ACC112 (cell line): ENCODE measurements around the gene PGAP6.

ENCODE experiments used
- H2AFZ ChIP-seq: fragments of 200-600 bp; sonication (generic); one replicate; pipeline ENCODE4 v1.6.0; 2017; ENCODE audit warnings: antibody characterized with exemption, low read length; ENCODE audit not compliant: unreplicated experiment
- H3K27ac ChIP-seq: fragments of 200-600 bp; sonication (generic); 2 replicates; pipeline ENCODE4 v1.5.1; 2014; ENCODE audit warnings: low read depth, mild to moderate bottlenecking, antibody characterized with exemption, low read length, moderate library complexity
- H3K27me3 ChIP-seq: fragments of 200-600 bp; sonication (generic); 2 replicates; pipeline ENCODE4 v1.6.1; 2014; ENCODE audit warnings: mild to moderate bottlenecking, antibody characterized with exemption, low read length, moderate library complexity, mixed read lengths; ENCODE audit not compliant: insufficient read depth
- H3K36me3 ChIP-seq: fragments of 200-600 bp; sonication (generic); 2 replicates; pipeline ENCODE4 v1.6.1; 2016; ENCODE audit warnings: mild to moderate bottlenecking, antibody characterized with exemption, low read length, moderate library complexity, mixed read lengths; ENCODE audit not compliant: insufficient read depth
- H3K4me1 ChIP-seq: fragments of 200-600 bp; sonication (generic); one replicate; pipeline ENCODE4 v1.6.1; 2016; ENCODE audit warnings: low read length, mixed read lengths; ENCODE audit not compliant: insufficient read depth, unreplicated experiment, control insufficient read depth
- H3K4me3 ChIP-seq: fragments of 200-600 bp; sonication (generic); 2 replicates; pipeline ENCODE4 v1.5.1; 2014; ENCODE audit warnings: mild to moderate bottlenecking, low read depth, low read length
- H3K79me2 ChIP-seq: fragments of 200-600 bp; sonication (generic); one replicate; pipeline ENCODE4 v1.6.0; 2016; ENCODE audit warnings: low read length; ENCODE audit not compliant: control insufficient read depth, unreplicated experiment, insufficient read depth

Gene PGAP6

DNA sequence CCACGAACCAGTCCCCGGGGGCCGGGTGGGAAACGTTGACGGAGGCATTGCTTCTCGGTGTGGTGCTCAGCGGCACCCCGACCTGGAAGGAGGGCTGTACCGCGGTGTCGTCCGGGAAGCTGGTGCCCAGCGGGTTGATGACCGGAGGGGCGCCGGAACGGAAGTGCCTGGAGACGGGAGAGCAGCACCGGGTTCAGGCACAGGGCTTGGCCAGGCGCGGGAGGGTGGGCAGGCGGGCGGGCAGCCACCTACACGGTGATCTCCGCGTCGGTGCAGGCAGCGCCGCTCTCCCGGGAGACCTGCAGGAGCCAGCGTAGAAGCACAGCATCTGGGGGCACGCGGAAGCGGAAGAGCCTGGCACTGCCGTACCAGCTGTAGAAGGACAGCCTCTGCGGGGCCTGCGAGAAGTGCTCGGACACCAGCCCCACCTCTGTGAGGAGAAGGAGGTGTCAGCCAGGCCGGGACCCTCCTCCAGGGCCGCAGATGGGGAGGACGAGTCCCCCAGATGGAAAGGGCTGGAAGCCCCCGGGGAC lies 4.3 kb downstream of the PGAP6 start:
- Histone ChIP-seq H3K4me1 (no peaks in the 10 kb centered on the region), H3K79me2 (peaks cover 16% of the 10 kb centered on the region), H3K27ac (no peak overlapping the region), H2AFZ (no peak overlapping the region), H3K4me3 (no peak overlapping the region), H3K36me3 (no peaks in the 10 kb centered on the region), H3K27me3 (no peaks in the 10 kb centered on the region)

GRCh38 chr16:376817-377418 lies 4.9 kb downstream of the PGAP6 start:
- no peak overlapping the region for H2AFZ ChIP-seq
- H3K4me1 ChIP-seq, result no peaks in the 10 kb centered on the region
- no peaks in the 10 kb centered on the region for H3K27me3 ChIP-seq
- no peak overlapping the region for H3K27ac ChIP-seq
- no peaks in the 10 kb centered on the region; the same call in 1 of the 2 replicates for H3K36me3 ChIP-seq
- no peak overlapping the region for H3K4me3 ChIP-seq
- peaks cover 16% of the 10 kb centered on the region for H3K79me2 ChIP-seq

DNA sequence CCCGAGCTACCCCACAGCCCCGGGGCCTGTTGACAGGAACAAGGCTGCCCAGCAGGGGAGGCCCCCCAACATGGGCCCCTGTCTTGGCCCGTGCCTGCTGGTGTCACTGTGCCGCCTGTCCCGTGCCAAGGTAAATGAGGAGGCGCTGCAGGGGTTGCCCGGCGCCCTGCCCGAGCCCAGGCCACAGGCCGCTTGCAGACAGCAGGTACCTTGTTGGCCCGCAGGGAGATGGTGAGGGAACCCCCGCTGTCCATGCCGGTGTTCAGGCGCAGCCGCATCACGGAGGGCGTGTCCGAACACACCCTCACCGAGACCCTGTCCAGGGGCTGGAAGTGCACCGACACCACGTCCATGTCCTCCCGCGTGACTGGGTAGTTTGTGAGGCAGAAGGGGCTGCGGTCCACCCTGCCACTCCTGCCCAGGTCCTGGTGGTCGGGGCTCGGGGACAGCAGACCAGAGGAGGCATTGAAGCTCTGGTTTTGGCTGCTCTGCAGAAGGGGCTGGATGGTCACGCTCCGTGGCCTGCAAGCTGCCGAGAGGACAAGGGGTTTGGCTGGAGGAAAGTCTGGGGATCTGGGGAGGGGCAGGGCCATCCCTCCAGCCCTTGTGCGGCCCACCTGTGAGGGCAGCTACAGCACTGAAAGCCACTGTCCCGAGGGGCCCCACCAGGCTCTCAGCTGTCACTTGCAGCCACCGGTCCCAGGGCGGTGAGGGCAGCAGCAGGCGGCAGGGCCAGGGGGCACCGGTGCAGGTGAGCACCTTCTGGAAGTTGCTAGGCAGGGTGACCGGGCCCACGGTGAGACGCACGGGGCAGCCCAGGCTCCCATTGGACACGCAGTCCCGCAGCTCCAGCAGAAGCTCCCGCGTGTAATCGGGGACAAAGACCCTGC lies 5.6 kb downstream of the PGAP6 start:
- H2AFZ ChIP-seq, result no peak overlapping the region
- H3K27ac ChIP-seq, result no peak overlapping the region
- no peak overlapping the region for H3K4me3 ChIP-seq
- H3K79me2 ChIP-seq, result peaks cover 12% of the 10 kb centered on the region
- no peaks in the 10 kb centered on the region for H3K27me3 ChIP-seq
- H3K36me3 ChIP-seq, result no peaks in the 10 kb centered on the region; the same call in 1 of the 2 replicates
- no peaks in the 10 kb centered on the region for H3K4me1 ChIP-seq

DNA sequence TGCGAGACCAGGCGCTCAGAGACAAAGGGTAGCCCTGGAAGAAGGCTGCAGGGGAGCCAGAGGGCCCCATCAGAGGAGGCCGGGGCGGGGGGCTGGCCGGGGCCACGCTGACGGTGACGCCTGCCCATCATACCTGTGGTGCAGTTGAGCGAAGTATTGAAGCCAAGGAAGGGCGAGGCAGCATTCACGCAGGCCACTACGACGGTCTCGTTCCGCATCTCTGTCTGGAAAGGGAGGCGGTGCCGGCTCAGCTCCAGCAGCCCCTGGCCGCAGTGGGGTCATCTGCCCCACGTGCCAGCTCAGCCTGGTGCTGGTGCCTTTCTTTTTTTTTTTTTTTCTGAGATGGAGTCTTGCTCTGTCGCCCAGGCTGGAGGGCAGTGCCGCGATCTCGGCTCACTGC lies 6.6 kb downstream of the PGAP6 start:
- Histone ChIP-seq H3K4me3 (no peak overlapping the region), H3K36me3 (no peaks in the 10 kb centered on the region; the same call in 1 of the 2 replicates)

DNA sequence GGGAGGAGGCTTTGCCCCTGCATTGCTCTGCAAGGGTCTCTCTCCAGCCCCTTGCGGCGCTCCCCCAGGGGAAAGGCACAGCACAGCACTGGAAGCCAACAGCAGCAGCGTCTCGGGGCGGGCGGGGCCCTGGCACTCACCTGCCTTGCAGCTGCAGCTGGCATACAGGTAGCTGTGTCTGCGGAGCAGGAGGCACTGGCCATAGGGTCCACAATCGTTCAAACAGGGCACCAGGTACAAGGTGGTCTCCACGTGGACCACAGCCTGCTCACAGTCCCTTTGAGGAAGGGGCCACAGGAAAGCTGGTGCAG lies 7.2 kb downstream of the PGAP6 start:
- no peaks in the 10 kb centered on the region; the same call in 1 of the 2 replicates for H3K36me3 ChIP-seq
- H3K4me1 ChIP-seq, result peaks cover 3% of the 10 kb centered on the region
- H2AFZ ChIP-seq, result no peak overlapping the region
- no peak overlapping the region for H3K4me3 ChIP-seq
- no peak overlapping the region for H3K27ac ChIP-seq
- H3K27me3 ChIP-seq, result no peaks in the 10 kb centered on the region
- H3K79me2 ChIP-seq, result peaks cover under 1% of the 10 kb centered on the region

More for the DNA sequence above, 6.6 kb downstream of the PGAP6 start:
- H3K27me3 ChIP-seq, result no peaks in the 10 kb centered on the region
- peaks cover 3% of the 10 kb centered on the region for H3K4me1 ChIP-seq
- no peak overlapping the region for H3K27ac ChIP-seq
- H2AFZ ChIP-seq, result no peak overlapping the region
- peaks cover 7% of the 10 kb centered on the region for H3K79me2 ChIP-seq

GRCh38 chr16:373848-374615 lies 7.7 kb downstream of the PGAP6 start:
- no peaks in the 10 kb centered on the region for H3K79me2 ChIP-seq
- peaks cover 3% of the 10 kb centered on the region for H3K4me1 ChIP-seq
- H2AFZ ChIP-seq, result no peak overlapping the region
- H3K27me3 ChIP-seq, result no peaks in the 10 kb centered on the region
- no peaks in the 10 kb centered on the region; the same call in 1 of the 2 replicates for H3K36me3 ChIP-seq
- H3K27ac ChIP-seq, result no peak overlapping the region
- H3K4me3 ChIP-seq, result no peak overlapping the region

GRCh38 chr16:373020-373598 lies 8.7 kb downstream of the PGAP6 start:
- Histone ChIP-seq H3K4me1 (peaks cover 3% of the 10 kb centered on the region), H3K79me2 (no peaks in the 10 kb centered on the region), H2AFZ (no peak overlapping the region), H3K27me3 (no peaks in the 10 kb centered on the region), H3K4me3 (no peak overlapping the region), H3K27ac (no peak overlapping the region), H3K36me3 (no peaks in the 10 kb centered on the region; the same call in 1 of the 2 replicates)

DNA sequence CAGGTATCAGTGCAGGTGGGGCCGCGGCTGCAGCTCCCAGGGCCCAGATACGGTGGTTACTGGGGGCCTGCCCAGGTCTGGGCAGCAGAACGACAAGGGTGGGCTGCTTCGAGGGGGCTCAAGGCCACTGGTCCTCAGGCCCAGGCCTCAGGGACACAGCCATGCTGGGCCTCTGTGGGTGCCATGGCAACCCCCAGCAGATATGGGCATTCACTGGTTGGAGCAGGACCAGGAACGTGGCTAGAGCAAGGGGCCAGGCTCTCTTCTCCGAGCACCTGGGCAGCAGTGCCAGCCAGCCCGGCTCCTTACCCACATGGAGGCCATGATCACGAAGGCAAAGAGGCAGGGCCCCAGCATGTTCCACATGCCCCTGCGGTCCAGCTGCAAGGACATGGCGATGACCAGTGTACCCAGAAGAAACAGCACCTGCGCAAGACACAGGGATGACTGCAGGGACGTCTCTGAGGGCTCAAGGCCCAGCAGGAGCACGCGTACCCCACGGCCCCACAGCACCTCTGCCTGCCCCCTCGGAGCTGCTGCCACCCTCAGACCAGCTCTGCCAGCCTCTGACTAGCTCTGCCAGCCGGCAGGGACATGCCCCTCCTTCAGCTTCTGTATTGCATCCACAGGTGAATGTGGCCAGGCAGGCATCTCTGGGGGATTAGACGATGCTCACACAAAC lies 9.3 kb downstream of the PGAP6 start:
- Histone ChIP-seq H2AFZ (no peak overlapping the region), H3K4me3 (no peak overlapping the region), H3K79me2 (no peaks in the 10 kb centered on the region), H3K4me1 (peaks cover 3% of the 10 kb centered on the region), H3K36me3 (no peaks in the 10 kb centered on the region; the same call in 1 of the 2 replicates), H3K27ac (no peak overlapping the region), H3K27me3 (no peaks in the 10 kb centered on the region)

- Histone ChIP-seq H3K4me3 (no peak overlapping the region), H3K36me3 (no peaks in the 10 kb centered on the region; the same call in 1 of the 2 replicates), H3K79me2 (no peaks in the 10 kb centered on the region), H2AFZ (no peak overlapping the region), H3K27ac (no peak overlapping the region), H3K27me3 (no peaks in the 10 kb centered on the region), H3K4me1 (peaks cover 3% of the 10 kb centered on the region)
Observed at GRCh38 chr16:371515-372301, 10.1 kb downstream of the PGAP6 start.
